Measurements from ENCODE around the gene MPP3.
"Not testable (repeated sequence)": the region's sequence is repeated elsewhere in the genome, so short reads cannot be mapped to it uniquely, and the experiment has no call there.

MPP3 gene

GRCh38 chr17:43800736-43801135 is 32.2 kb downstream of the MPP3 start:
- DNase-seq = no peak

- DNase-seq = no peak
Measured at GRCh38 chr17:43799047-43799446, 33.9 kb downstream of the MPP3 start.

- DNase-seq = not testable (repeated sequence)
Measured at GRCh38 chr17:43798024-43798423, 34.9 kb downstream of the MPP3 start.

GRCh38 chr17:43792668-43793067 is 40.3 kb downstream of the MPP3 start:
- DNase-seq = not testable (repeated sequence)

GRCh38 chr17:43791589-43791988 is 41.4 kb downstream of the MPP3 start:
- peak; percentile 10 for DNase-seq

GRCh38 chr17:43790311-43790940 is 42.5 kb downstream of the MPP3 start:
- no peak for DNase-seq

GRCh38 chr17:43789482-43789881 is 43.5 kb downstream of the MPP3 start:
- no peak for DNase-seq

GRCh38 chr17:43788540-43788939 is 44.4 kb downstream of the MPP3 start:
- DNase-seq = no peak

GRCh38 chr17:43787728-43788127 is 45.2 kb downstream of the MPP3 start:
- DNase-seq = no peak

- no peak for DNase-seq
Measured at GRCh38 chr17:43784628-43785101, 48.3 kb downstream of the MPP3 start.

GRCh38 chr17:43784068-43784467 is 48.9 kb downstream of the MPP3 start:
- no peak for DNase-seq

- no peak for DNase-seq
Measured at GRCh38 chr17:43782913-43783680, 49.8 kb downstream of the MPP3 start.

- no peak for DNase-seq
Measured at GRCh38 chr17:43780135-43780534, 52.8 kb downstream of the MPP3 start, which contains the start of gene CFAP97D1. CFAP97D1 (plus strand) TSS chr17:43780435; CDS start chr17:43780463, 28 bp downstream.

- peak; percentile 78 for DNase-seq
Measured at GRCh38 chr17:43779145-43780125, 53.5 kb downstream of the MPP3 start.

GRCh38 chr17:43778337-43779144 is 54.4 kb downstream of the MPP3 start, which contains the start of gene DUSP3:
DUSP3 (minus strand) TSS chr17:43778977; CDS start chr17:43778924, 53 bp downstream.
- peak; percentile 78 for DNase-seq

GRCh38 chr17:43774304-43775250 is 58.4 kb downstream of the MPP3 start:
- no peak for DNase-seq

- DNase-seq = no peak
Measured at GRCh38 chr17:43772877-43773648, 59.9 kb downstream of the MPP3 start.

GRCh38 chr17:43771463-43771862 is 61.5 kb downstream of the MPP3 start:
- no peak for DNase-seq

- no peak for DNase-seq
Measured at GRCh38 chr17:43770957-43771356, 62.0 kb downstream of the MPP3 start.

GRCh38 chr17:43769859-43770258 is 63.1 kb downstream of the MPP3 start:
- DNase-seq = no peak

Measured in NCI-H510A treated with DMSO at 0.1 percent for 48 hours (cell line).